GM19324 (cell line): ENCODE results near the gene LRRC43.
"Not testable (repeated sequence)": the region's sequence is repeated elsewhere in the genome, so short reads cannot be mapped to it uniquely, and the experiment has no call there.

Experiments used
- ATAC-seq: cut with Tn5 transposase; IDR thresholded peaks from one replicate; pipeline ENCODE4 v1.9.1; 2021; ENCODE audit warnings: mild to moderate bottlenecking, moderate library complexity; ENCODE audit not compliant: unreplicated experiment, low FRiP score

The LRRC43 gene

DNA sequence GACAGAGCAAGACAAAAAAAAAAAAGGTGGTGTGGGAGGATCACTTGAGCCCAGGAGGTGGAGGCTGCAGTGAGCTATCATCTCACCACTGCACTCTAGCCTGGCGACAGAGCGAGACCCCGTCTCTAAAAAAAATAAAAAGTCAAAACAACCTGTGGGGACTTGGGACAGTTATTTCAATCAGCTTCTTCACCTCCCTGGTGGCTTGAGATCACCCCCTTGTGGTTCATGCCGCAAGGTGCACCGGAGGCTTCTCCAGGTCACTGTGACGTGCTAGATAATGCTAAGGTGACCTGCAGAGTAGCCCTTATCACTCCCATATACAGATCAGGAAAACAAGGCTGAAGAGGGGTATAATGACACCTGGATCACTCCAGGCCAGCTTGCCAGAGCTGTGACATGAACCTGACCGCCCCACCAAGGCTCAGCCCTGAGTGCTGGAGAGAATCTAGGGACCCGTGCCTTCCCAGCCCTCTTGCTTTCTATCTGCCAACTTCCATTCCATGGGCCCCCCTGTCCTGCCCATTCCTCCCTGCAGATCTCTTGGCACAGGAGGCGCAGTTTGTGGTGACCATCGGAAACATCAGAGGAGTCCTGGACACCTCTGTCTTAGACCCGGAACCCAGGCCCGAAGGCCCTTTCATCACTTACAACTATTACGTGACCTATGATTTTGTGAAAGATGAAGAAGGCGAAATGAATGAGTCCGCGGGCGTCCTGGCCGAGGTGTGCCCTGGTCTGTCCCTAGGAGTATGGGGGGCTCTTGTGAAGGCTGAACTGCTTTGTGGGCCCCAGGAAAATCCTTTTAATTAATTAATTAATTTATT lies 8.1 kb downstream of the LRRC43 start:
- ATAC-seq: no peak

DNA sequence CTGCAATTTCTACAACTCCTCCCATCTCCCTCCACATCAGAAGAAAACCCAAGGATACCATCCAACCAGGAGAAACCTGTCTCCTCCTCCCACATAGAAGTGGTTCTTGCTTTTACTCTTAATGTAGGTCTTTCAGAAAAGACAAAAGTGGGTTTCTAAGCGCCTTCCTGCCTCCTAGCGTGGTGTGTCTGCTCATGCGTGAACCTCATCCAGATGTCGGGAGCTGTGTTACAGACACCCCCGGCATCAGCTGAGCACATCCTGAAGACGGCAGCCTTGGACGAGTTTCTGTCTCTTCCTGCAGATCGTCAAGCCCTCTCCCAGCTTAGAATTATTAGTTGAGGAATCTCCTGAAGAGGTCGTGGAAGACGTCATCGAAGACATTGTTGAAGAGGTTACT lies 9.5 kb downstream of the LRRC43 start:
- ATAC-seq: no peak

DNA sequence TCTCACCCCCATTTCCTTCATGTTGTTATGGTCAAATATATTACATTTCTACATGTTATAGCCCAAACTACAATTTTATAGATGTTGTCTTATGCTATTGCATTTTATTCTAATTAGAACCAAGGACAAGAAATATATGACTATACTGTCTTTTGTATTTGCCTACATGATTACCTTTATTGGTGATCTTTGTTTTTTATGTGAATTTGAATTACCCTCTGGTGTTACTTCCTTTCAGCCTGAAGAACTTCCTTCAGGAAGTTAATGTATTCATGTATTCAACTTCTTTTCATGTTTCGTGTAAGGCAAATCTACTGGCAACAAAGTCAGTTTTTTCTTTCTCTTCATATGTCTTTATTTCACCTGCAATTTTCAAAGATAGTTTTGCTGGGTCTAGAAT lies 11.9 kb downstream of the LRRC43 start:
- ATAC-seq: no peak

DNA sequence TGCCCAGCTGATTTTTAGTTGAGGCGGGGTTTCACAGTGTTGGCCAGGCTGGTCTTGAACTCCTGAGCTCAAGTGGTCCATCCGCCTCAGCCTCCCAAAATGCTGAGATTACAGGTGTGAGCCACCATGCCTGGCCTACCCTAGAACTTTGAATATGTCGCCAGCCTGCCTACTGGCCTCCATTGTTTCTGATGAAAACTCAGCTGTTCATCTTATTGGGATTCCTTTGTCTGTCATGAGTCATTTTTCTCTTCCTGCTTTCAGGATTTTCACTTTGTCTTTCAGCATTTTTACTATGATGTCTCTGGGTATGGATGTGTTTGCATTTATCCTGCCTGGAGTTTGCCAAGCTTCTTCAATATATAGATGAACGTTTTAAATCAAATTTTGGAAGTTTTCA lies 12.5 kb downstream of the LRRC43 start:
- ATAC-seq: no peak

DNA sequence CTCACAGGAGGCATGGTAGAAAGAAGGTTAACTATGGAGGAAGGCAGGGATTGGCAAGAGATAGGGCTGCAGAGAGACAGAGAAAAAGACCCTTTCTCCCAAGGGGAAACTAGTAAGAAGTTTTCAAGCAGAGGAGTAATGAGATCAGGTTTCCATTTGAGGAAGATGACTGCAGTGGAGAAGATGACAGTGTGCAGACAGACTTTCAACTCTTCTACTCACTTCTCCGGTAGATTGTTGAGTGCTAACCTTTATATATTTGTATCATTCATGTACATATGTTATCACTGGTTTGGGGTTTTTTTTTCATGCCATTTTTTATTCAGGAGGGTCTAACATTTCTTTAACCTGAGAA lies 14.7 kb downstream of the LRRC43 start:
- no peak for ATAC-seq

DNA sequence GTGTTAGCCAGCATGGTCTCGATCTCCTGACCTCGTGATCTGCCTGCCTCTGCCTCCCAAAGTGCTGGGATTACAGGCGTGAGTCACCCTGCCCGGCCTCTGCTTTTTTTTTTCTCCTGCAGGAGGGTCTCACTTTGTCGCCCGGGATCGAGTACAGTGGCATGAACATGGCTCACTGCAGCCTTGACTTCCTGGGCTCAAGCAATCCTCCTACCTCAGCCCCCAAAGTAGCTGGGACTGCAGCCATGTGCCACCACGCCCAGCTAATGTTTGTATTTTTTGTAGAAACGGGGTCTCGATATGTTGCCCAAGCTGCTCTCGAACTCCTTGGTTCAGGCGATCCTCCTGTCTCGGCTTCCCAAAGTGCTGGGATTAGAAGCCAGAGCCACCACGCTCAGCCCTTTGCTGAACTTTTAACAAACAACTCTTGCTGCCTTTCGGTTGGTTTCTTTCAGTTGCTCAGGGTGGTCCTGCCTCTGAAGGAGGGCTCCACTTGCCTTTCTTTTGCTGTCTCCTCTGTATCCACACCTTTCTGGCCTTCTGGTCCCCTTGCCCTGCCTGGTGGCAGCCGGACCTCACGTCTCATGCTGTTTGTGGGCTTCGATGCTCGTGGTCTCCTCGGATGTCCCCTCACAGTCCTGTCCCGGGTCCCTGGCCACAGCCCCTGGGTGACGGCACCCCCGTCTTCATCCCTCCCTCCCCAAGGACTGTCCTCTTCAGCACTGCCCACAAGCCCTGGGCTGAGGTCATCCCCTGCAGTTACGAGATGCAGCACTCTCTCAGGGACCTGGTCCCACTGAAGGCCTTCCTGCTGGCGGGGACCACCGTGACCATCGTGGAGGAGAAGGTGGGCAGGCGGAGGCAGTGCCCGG lies 16.8 kb downstream of the LRRC43 start:
- ATAC-seq: no peak

DNA sequence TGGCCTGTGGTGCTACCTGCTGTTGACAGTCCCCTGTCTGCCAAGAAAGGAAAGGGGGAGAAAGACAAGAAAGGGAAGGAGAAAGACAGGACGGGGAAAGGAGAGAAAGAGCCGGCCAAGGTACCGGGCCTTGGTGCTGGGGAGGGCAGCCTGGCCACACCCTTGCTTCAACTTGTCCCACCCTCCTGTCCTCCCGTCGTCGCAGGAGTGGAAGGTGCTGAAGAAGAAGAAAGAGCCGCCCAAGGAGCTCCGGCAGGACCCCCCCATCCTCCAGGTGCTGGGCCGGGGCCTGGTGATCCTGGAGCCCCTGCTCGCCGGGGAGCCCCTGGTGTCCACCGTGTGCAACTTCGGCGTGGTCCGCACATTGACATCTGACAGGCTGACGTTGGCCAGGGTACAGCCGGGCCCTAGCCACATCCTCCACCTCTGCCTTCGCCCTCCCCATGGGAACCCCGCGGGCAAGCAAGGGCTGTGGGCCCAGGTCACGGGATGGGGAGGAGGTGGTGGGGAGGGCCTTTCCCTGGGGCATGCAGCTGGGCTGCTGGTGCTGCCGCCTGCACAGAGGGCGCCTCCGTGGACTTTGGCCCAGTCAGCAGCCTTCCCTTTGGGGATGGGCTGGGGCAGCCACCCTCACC lies 17.7 kb downstream of the LRRC43 start:
- no peak for ATAC-seq

DNA sequence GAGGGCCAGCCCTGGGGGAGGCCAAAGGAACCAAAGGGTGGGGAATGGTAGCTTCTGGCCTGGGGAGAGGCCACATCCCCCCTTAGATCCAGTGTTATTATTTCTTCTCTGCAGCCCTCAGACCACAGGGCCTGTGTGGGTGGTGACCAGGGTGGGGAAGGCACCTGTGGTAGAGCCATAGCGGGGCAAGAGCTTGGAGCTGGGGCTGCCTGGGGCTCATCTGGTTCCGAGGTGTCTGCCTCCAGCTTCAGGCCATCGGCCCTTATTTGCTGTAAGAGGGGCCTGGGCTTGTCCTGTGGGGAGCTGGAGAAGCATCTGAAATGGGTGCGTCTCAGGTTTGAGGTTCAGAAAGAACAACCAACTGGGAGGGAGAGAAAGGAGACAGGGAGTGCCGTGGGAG lies 18.5 kb downstream of the LRRC43 start:
- no peak for ATAC-seq

DNA sequence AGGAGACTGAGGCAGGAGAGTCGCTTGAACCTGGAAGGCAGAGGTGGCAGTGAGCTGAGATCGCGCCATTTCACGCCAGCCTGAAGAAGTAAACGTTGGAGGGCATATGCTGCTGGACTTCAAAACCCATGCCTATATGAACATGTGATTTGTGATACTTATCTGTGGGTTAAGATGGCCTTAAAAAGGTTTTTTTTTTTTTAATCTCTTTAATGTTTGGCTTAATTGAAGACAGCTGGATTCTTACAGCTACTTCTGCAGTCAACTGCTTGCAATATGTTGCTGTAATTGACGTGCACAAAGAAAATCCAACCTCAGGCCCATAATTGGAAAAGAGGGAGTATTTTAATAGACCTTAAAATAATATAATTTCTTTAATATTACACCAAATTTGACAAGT lies 19.1 kb downstream of the LRRC43 start:
- ATAC-seq: no peak

DNA sequence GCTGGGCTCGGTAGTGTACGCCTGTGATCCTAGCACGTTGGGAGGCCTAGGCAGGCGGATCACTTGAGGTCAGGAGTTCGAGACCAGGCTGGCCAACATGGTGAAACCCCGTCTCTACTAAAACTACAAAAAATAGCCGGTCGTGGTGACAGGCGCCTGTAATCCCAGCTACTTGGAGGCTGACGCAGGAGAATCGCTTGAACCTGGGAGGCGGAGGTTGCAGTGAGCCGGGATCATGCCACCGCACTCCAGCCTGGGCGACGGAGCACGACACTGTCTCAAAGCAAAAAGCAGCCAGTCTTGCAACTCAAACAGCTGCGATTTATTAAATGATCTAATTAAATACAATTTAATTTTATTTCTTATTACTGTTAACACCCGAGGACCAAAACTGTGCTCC lies 19.9 kb downstream of the LRRC43 start:
- not testable (repeated sequence) for ATAC-seq

DNA sequence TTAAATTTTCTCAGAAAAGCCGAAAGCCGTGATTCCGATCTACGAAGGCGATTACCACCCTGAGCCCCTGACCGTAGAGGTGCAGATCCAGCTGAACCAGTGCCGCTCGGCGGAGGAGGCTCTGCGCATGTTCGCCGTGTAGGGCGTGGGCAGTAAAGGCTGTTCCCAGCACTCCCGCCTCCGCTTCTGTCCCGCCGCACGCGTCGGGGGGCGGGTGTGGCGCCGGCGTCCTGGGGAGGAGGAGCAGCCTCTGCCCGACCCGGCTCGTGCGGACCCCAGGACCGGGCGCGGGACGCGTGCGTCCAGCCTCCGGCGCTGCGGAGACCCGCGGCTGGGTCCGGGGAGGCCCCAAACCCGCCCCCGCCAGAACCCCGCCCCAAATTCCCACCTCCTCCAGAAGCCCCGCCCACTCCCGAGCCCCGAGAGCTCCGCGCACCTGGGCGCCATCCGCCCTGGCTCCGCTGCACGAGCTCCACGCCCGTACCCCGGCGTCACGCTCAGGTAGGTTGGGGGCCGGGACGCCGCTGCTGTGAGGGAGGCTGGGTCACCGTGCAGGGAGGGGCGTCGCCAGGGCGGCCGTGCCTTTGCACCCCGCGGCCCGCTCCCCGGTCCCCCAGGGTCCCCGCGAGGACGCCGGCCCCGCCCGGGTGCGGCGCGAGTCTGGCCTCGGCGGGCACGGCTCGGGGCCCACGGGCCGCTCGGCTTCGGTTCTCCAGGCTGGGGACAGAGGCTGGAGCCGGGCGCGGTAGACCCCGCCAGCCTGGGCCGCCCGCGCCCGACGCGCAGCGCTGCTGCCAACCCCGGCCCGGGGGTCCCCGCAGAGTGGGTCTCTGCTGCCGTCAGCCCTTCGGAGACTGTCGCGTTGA lies 20.6 kb downstream of the LRRC43 start, which contains the start of gene B3GNT4:
Gene B3GNT4 (plus strand): TSS at position 409 of the 866 bp plus-strand sequence. CDS start 910 bp downstream, outside the sequence.
- no peak for ATAC-seq

DNA sequence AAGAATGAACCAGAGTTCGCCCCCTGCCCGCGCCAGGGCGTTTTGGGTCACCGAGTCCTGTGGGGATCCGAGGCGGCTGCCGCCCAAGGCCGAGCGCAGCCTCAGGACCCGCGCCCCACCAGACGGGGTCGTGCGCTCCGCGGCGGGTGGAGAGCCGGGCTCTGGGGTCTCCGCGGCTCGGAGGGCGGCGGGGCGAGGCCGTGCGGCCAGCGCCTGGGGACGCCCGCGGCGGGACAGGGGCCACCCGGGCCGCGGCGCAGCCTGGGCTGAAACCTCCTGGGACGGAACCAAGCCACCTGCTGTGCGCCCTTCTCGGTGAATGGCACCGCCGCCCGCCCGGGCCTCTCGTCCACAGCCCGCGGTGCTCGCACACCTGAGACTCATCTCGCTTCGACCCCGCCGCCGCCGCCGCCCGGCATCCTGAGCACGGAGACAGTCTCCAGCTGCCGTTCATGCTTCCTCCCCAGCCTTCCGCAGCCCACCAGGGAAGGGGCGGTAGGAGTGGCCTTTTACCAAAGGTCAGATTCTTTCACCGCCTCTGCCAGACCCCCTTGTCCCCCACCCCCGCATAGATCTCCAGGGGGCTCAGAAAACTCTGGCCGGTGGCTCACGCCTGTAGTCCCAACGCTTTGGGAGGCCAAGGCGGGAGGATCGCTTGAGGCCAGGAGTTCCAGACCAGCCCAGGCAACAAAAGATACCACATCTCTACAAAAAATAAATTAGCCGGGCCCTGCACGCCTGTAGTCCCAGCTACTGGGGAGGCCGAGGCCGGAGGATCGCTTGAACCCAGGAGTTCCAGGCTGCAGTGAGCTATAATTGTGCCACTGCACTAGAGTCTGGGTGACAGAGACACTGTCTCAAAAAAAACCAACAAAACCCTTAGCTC lies 21.5 kb downstream of the LRRC43 start:
- no peak for ATAC-seq

DNA sequence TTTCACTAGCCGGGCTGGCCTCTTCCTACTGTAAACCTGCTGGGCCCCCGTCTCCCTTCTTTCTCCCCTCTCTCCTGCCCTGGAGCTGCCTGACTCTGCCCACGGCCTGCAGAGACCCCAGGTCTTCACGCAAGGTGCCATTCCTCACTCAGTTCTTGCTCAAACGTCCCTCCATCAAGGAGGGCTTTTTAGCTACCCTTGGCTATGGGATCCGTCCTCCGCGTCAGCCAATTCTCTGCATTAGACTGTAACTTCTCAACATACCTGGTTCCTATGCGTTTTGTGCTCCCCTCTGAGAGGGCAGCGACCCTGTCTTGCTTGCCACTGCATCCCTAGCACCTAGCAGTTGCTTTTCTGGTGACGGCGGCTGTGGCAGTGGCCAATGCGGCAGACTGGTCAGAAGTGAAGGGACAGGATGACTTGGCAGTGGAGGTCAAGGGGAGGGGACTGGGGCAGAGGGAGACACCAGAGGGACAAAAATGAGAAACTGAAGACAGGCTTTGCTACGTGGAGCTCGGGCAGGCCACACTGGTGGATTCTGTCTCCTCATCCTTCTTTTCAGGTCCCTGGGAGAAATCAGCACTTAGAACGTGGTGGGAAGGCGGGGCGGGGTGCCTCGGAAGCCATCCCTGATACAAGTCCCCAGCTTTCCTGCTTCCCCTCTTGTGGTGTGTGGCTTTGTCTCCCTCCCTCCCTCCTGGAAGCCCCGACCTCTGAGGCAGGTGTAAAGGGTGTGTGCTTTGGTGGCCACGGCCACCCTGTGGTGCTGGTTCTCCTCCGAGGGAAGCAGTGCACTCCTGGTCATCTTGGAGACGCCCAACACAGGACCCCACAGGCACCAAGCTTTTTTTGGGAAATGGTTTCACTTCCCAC lies 22.4 kb downstream of the LRRC43 start:
- ATAC-seq: no peak

DNA sequence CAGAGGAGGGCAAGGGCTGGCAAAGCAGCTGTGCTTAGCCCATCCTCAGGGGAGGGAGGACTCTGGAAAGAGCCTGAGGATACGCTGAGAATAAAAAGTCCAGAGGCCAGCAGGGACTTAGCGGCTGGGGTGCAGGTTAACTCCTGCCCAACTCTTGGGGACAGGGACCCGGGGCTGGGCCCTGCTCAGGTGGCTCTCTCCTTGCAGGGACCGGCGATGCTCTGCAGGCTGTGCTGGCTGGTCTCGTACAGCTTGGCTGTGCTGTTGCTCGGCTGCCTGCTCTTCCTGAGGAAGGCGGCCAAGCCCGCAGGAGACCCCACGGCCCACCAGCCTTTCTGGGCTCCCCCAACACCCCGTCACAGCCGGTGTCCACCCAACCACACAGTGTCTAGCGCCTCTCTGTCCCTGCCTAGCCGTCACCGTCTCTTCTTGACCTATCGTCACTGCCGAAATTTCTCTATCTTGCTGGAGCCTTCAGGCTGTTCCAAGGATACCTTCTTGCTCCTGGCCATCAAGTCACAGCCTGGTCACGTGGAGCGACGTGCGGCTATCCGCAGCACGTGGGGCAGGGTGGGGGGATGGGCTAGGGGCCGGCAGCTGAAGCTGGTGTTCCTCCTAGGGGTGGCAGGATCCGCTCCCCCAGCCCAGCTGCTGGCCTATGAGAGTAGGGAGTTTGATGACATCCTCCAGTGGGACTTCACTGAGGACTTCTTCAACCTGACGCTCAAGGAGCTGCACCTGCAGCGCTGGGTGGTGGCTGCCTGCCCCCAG lies 23.4 kb downstream of the LRRC43 start:
- ATAC-seq: no peak

DNA sequence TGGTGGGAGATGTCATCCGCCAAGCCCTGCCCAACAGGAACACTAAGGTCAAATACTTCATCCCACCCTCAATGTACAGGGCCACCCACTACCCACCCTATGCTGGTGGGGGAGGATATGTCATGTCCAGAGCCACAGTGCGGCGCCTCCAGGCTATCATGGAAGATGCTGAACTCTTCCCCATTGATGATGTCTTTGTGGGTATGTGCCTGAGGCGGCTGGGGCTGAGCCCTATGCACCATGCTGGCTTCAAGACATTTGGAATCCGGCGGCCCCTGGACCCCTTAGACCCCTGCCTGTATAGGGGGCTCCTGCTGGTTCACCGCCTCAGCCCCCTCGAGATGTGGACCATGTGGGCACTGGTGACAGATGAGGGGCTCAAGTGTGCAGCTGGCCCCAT lies 24.1 kb downstream of the LRRC43 start:
- no peak for ATAC-seq

DNA sequence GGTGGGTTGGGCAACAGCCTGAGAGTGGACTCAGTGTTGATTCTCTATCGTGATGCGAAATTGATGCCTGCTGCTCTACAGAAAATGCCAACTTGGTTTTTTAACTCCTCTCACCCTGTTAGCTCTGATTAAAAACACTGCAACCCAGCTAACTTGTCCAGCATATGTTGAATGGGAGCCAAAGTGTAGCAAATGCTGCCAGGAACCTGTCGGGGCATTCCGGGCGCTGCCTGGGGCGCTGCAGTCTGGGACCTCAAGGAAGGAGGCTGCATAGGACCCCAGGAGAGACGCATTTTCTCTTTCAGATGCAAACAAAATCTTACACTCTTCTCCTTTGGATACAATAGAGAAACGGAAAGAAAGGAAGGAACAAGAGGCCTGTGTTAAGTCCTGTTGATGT lies 24.5 kb downstream of the LRRC43 start:
- ATAC-seq: no peak

DNA sequence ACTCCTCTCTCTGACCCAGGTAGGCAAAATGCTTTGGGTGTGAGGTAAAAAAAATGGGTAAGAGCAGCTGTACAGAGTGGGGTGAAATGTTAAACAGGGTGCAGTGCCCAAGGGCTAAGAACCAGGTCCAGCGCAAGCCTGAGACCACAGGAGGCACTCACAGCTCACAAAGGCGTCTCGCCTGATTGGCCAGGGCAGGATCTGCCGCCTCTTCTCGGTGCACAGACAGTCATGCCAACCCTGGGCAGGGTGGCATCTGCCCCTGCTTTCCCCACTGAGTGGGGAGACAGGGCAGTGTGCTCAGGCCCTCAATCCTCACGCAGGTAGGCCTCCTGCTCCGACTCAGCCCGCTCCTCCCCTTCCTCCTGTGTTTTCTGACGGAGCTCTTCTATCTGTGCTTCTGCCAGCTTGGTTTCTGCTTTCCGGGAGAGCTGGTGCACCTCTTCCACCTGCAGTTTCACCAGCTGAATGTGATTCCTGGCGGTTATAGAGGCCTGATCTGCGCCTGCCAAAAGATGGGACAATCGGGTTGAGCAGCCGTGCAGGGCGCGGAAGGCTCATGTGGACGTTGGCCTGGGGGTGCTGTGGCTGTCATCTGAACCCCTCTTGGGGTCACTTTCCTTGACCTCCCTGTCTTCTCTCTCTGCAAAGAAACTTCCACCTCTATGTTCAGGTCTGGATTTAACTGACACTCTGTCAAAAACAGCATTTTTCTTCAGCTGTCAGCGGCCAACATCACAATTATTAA lies 25.3 kb downstream of the LRRC43 start:
- ATAC-seq: no peak
